Activated T-helper 1 cell treated with anti-CD3 and anti-CD28 coated beads, Interleukin-12 subunit alpha, Interleukin-12 subunit beta, Interleukin-2, Interleukin-4 antibody, amounts not matched to agents 30 ng/mL and 10 ng/mL and 1 ng/mL, durations not matched to agents 14 hours and 24 hours and 36 hours (primary cell): Measurements from ENCODE around the gene IL17RD. TPM values are rescaled to one million over a fixed set of nuclear protein-coding genes. Genes with fewer than 3 reads are reported as not detected.

Source experiments
- DNase-seq: peaks from one replicate; pipeline ENCODE4 v3.0.0; 2021; ENCODE audit warnings: low spot score
- H3K27ac Mint-ChIP-seq: one replicate; pipeline ENCODE4 v1.8.0; 2021; ENCODE audit warnings: mild to moderate bottlenecking, mixed read lengths
- H3K27me3 Mint-ChIP-seq: one replicate; pipeline ENCODE4 v1.8.0; 2022; ENCODE audit warnings: mild to moderate bottlenecking, moderate library complexity, mixed read lengths; ENCODE audit not compliant: insufficient read depth
- H3K36me3 Mint-ChIP-seq: one replicate; pipeline ENCODE4 v1.8.0; 2021; ENCODE audit warnings: low read depth, mixed read lengths
- H3K4me1 Mint-ChIP-seq: one replicate; pipeline ENCODE4 v1.8.0; 2021; ENCODE audit warnings: low read depth, mixed read lengths
- H3K4me3 Mint-ChIP-seq: one replicate; pipeline ENCODE4 v1.8.0; 2021; ENCODE audit warnings: mild to moderate bottlenecking, moderate library complexity, mixed read lengths
- H3K9me3 Mint-ChIP-seq: one replicate; pipeline ENCODE4 v1.8.0; 2021; ENCODE audit warnings: mixed read lengths
- intact Hi-C: fragments of 100-400 bp; cut with micrococcal nuclease; formaldehyde crosslinking; loops from one replicate; pipeline ENCODE4 v1.15.1; 2024
- total RNA-seq: library from RNA; stranded (reverse); gene quantifications from 2 replicates; pipeline ENCODE4 v1.2.3, GENCODE V29; 2022

IL17RD gene
- total RNA-seq, 1 donor from 2014 or later: not detected

DNA sequence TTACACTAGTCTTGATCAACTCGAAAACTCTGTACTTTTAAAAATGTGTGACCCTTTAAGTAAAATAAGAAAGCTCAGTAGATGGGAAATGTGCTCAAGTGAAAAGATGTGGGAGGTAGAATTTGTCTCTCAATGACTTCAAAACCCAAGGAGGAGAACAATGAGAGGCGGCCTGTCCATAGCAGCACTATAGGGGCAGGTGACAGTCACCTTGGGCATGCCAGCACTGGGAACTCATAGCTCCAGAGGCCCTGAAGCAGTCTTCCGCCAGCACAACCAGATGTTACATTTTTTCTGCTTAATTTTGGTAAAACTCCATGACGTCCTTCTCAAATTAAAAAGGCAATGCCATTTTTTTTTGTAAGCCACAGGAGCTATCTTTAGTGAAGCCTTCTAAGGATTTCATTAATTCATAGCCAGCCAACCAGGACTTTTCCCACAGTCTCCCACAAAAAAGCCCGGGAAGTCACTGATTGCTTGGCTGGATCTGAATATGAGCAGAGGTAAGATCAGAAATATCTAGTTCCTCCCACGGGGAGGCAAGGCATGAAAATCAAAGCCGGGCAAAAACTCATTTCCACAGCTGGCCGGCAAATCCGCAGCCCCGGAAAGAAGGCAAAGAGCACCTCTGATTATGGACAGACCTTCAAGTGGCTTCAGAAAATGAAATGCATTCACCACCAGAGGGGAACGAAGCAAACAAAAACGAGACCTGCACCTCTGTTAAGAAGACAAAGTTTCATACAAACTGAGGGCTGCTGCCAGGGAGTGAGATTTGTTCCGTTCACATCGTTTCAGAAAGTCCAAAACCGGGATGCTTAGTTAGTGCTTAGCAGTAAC is 10.5 kb downstream of the IL17RD start:
- H3K27me3 Mint-ChIP-seq: peaks cover 29% of the 10 kb centered on the region
- no peaks in the 10 kb centered on the region for H3K9me3 Mint-ChIP-seq
- no peak overlapping the region for H3K27ac Mint-ChIP-seq
- no peak overlapping the region for H3K4me3 Mint-ChIP-seq
- DNase-seq: no peak
- H3K36me3 Mint-ChIP-seq: no peaks in the 10 kb centered on the region
- peaks cover 7% of the 10 kb centered on the region for H3K4me1 Mint-ChIP-seq
- intact Hi-C loops: no loop called here

DNA sequence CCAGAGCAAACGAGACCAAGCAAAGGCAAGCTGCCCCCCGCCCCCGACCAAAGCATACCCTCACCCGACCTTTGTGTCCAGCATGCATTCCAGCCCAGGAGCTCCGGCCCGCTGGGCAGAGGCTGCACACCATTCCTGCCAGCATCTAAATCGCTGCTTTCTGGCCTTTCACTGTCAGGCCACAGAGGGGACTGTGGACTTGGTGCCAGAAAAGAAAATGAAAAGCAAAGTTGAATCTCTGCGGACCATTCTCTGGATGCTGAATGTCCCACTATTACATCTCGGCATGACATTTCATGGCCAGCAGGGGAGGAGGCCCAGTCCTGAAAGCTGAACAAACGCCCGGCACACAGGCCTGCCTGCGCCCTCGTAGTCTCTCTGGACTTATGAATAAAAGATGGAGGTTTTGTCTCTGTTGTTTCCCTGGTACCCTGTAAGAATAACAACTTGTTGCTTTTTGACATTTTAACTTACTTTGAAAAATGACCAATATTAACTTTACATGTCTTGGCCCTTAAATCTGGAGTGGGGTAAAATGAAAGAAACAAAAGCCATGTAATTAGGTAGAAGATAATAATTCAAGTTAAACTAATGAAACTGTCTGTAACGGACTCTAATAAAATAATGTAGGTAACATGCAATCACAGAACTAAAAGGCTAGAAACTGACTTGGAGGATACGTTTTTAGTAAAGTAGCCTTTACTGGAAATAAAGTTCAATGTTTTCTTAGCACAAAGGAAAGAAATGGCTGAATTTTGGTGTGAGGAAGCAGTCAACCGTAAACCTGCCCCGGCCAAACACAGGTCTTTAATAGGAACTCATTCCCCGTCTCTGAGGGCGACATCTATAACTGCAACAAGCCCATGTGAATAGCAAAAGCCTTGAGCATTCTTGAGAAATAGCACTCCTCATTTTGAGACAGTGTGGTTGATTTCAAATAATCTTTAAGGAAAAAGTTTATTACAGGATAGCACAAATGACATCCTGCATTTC is 12.7 kb downstream of the IL17RD start:
- intact Hi-C loops: no loop called here
- no peaks in the 10 kb centered on the region for H3K36me3 Mint-ChIP-seq
- no peaks in the 10 kb centered on the region for H3K9me3 Mint-ChIP-seq
- no peak overlapping the region for H3K4me3 Mint-ChIP-seq
- H3K4me1 Mint-ChIP-seq: no peaks in the 10 kb centered on the region
- no peak for DNase-seq
- H3K27me3 Mint-ChIP-seq: peaks cover 30% of the 10 kb centered on the region
- no peak overlapping the region for H3K27ac Mint-ChIP-seq

DNA sequence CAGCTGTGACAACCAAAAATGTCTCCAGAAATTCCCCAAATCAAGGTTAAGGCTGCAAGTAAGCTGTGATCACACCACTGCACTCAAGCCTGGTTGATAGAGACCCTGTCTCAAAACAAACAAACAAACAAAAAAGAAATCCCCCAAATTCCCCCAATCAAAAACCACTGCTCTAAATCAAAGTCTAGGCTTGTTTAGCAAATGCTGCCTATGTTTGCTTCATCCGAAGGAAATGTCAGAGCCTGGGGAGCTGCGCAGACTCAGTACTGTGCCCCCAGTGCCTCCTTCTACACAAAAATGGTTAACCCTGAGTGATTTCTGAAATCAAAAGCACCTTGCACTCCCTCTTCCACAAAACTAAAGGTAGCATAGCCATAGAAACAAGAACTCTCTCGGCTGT is 13.4 kb downstream of the IL17RD start:
- no peaks in the 10 kb centered on the region for H3K4me1 Mint-ChIP-seq
- no peaks in the 10 kb centered on the region for H3K36me3 Mint-ChIP-seq
- no peak for DNase-seq
- peaks cover 31% of the 10 kb centered on the region for H3K27me3 Mint-ChIP-seq
- H3K9me3 Mint-ChIP-seq: no peaks in the 10 kb centered on the region
- H3K4me3 Mint-ChIP-seq: no peak overlapping the region
- intact Hi-C loops: no loop called here
- H3K27ac Mint-ChIP-seq: no peak overlapping the region

DNA sequence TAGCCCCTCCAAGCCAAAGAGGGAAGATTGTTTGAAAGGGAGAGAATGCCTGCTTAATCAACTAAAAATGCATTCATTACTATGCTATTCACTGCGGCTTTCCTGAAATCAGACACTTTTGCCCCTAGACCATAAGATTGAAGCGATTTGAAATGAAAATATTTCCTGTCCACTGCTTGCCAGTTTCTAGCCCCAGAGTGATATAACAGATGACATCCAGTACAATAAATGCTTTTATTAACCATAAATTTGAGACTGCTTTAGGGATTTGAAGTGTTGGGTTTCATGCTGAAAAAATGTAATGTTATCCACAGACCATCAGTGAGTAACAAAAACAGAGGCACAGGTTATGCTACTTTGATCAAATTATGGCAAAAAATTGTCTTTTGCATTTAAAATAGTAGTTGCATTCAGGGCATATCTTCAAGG is 14.1 kb downstream of the IL17RD start:
- Mint-ChIP-seq H3K36me3 (no peaks in the 10 kb centered on the region), H3K27ac (no peak overlapping the region), H3K9me3 (no peaks in the 10 kb centered on the region), H3K27me3 (peaks cover 27% of the 10 kb centered on the region), H3K4me1 (no peaks in the 10 kb centered on the region), H3K4me3 (no peak overlapping the region)
- intact Hi-C loops: no loop called here
- no peak for DNase-seq

DNA sequence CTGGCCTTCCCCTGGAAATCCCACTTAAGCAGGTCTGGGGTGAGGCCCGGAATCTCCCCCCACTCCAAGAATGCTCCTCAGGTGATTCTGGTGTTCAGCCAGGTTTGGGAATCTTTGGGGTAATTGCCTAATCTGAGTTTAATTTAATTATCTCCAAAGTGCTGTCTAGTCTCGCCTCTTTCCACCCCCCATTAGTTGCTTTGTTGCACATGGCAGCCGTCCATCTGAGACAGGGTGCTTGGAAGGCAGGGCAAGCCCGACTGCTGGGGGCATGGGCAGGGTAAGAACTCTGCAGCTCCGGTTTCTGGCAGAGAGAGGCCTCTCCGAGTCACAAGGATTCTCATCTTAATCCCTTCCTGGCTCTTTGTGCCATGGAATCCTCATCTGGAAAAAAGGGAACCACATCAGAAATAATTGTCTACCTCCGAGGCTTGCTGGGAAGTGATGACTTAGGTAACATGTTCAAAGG is 15.0 kb downstream of the IL17RD start:
- Mint-ChIP-seq H3K36me3 (no peaks in the 10 kb centered on the region), H3K27ac (no peak overlapping the region), H3K4me1 (no peaks in the 10 kb centered on the region), H3K27me3 (peaks cover 27% of the 10 kb centered on the region), H3K9me3 (no peaks in the 10 kb centered on the region), H3K4me3 (no peak overlapping the region)
- DNase-seq: no peak
- intact Hi-C loops: no loop called here

DNA sequence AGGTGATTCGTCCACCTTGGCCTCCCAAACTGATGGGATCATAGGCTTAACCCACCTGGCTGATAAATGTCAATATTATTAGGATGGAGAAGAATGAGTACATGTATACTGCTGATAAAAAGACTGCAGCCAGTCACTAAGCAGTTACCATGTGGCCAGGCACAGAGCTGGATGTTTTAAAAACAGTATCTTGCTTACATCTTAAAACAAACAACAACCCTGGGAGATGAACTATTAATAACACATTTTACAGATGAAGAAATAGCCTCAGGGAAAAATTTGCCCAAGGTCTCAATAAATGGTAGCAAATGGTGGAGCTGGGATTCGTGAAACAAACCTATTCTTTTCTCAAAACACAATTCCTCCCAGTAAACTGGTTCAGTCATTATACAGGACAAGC is 18.1 kb downstream of the IL17RD start:
- intact Hi-C loops: no loop called here
- Mint-ChIP-seq H3K27ac (no peak overlapping the region), H3K4me1 (no peaks in the 10 kb centered on the region), H3K9me3 (no peaks in the 10 kb centered on the region), H3K27me3 (peaks cover 25% of the 10 kb centered on the region), H3K4me3 (no peak overlapping the region), H3K36me3 (no peaks in the 10 kb centered on the region)
- DNase-seq: no peak

DNA sequence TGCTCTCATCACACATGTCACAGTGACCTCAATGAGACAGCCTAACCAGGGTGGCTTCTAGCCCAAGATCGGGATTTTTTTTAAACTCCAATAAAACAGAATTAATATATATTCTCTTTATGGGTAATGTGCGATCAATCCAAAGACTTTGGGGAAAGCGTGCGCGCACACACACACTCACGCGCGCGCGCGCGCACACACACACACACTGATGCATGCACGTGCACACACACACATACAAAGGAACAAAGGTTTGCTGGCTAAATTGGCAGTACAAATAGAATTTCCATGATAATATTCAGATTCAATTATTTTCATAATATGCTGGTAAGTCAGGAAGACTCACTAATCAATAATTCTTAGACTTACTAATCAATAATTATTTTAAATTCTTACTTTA is 19.3 kb downstream of the IL17RD start:
- intact Hi-C loops: no loop called here

DNA sequence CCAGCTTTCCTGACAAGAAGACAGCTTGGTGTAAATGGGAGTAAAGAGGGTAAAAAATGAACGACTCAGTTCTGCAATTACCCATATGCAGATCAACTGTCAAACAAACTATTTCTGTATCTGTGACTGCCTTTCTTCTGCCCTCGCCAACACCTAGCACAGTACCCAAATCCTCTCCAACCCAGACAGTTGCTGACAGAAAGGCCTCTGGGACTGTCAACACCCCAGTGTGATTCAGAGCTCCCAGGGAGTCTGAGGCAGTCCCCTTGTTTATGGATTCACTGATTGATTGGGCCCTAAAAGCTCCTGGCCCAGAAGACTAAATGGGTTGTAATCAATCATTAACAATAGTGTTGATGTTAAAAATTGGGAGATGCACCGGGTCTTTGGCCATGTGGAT is 20.2 kb downstream of the IL17RD start:
- intact Hi-C loops: no loop called here
- H3K9me3 Mint-ChIP-seq: no peaks in the 10 kb centered on the region

More for the DNA sequence above, 19.3 kb downstream of the IL17RD start:
- Mint-ChIP-seq H3K4me3 (no peak overlapping the region), H3K9me3 (no peaks in the 10 kb centered on the region), H3K27me3 (peaks cover 26% of the 10 kb centered on the region), H3K36me3 (no peaks in the 10 kb centered on the region), H3K4me1 (no peaks in the 10 kb centered on the region), H3K27ac (no peak overlapping the region)
- no peak for DNase-seq

DNA sequence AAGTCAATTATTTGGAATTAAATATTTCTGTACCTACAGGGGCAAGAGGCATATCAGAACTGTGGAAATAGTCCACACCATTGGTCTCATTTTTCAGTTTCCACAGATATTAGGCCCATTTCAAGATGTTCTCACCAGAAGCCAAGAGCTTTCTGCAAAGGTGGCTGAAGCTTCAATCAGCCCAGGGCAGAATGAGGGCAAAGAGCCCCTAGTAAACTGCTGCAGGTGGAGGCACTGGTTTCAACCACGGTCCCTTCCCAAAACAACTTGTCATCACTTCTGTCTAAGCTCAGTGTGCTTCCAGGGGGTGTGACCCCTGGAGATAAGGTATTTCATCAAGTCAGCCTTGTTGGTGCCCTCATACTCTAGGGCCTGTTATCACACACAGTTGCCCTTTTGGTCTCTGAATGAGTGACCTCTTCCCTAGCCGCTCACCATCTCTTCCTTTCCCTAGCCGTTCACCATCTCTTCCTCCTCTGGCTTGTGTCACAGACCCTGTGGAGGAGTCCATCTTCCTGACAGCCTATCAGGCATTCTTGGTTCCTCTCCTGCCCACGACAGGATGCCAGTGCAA is 21.2 kb downstream of the IL17RD start:
- peaks cover 27% of the 10 kb centered on the region for H3K27me3 Mint-ChIP-seq
- DNase-seq: no peak
- H3K36me3 Mint-ChIP-seq: no peaks in the 10 kb centered on the region
- H3K4me3 Mint-ChIP-seq: no peak overlapping the region
- H3K27ac Mint-ChIP-seq: no peak overlapping the region
- intact Hi-C loops: no loop called here
- H3K4me1 Mint-ChIP-seq: no peaks in the 10 kb centered on the region
- H3K9me3 Mint-ChIP-seq: no peaks in the 10 kb centered on the region

More for the DNA sequence above, 20.2 kb downstream of the IL17RD start:
- no peak overlapping the region for H3K4me3 Mint-ChIP-seq
- DNase-seq: no peak
- no peak overlapping the region for H3K27ac Mint-ChIP-seq
- peaks cover 28% of the 10 kb centered on the region for H3K27me3 Mint-ChIP-seq
- H3K36me3 Mint-ChIP-seq: no peaks in the 10 kb centered on the region
- no peaks in the 10 kb centered on the region for H3K4me1 Mint-ChIP-seq

DNA sequence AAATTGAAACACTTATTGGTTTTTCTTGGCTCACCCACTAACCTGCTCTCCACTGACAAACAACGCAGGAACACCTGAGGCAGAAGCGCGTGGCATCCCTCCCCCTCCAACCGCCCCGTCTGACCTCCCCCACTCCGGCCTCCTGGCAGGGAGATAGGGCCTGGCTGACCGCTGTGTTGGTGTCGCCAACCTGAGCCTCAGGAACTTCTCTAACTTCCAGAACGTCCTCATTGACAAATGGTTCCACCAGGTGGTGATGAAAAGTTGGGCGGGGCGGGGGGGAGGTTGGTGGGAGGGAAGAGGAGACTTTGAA is 22.8 kb downstream of the IL17RD start:
- Mint-ChIP-seq H3K27ac (no peak overlapping the region), H3K4me3 (no peak overlapping the region), H3K4me1 (no peaks in the 10 kb centered on the region), H3K9me3 (no peaks in the 10 kb centered on the region), H3K27me3 (peaks cover 23% of the 10 kb centered on the region), H3K36me3 (no peaks in the 10 kb centered on the region)
- DNase-seq: no peak
- intact Hi-C loops: no loop called here

DNA sequence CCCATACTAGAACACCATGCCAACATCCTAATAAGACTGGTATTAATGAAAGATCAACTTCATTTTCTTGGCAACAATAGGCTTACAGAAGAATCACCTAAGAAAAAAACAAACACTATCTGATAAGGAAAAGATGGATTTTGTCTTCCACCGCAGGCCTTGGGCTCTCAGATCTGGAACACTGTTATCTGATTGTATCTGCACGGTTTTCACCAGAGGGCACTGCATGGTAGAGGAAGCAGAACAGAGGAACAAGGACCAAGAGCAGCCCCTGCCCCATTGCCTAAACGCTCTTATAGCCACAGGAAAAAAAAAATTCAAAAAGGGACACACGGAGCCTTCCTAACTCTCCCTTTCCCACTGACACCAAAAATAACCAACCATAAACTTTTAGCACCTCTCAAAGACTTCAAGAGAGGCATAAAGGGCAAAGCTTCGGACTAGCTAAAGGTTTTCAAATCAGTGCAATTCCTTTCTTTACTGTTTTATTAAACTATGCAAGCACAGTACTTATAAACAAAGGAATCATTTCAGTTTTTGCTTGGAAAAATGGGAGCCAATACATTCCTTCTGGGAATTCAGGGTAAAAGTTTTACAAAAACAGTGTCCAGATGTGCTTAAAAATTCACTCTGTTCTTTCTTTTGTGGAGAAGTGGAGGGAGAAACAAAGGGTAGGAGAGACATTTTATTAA is 23.3 kb downstream of the IL17RD start:
- no peaks in the 10 kb centered on the region for H3K36me3 Mint-ChIP-seq
- H3K4me3 Mint-ChIP-seq: no peak overlapping the region

DNA sequence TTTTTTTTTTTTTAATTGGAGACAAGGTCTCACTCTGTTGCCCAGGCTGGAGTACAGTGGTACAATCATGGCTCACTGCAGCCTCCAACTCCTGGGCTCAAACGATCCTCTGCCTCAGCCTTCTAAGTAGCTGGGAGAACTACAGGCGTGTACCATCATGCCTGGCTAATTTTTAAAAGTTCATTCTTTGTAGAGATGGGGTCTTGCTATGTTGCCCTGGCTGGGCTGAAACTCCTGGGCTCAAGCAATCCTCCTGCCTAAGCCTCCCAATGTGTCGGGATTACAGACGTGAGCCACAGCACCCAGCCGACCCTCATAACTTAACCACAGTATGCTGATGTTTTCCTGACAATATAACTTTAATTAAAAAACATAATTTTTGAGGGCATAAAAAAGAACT is 24.3 kb downstream of the IL17RD start:
- Mint-ChIP-seq H3K4me3 (no peak overlapping the region), H3K4me1 (no peaks in the 10 kb centered on the region), H3K9me3 (no peaks in the 10 kb centered on the region), H3K27ac (no peak overlapping the region), H3K27me3 (peaks cover 25% of the 10 kb centered on the region), H3K36me3 (no peaks in the 10 kb centered on the region)
- intact Hi-C loops: no loop called here
- DNase-seq: no peak

More for the DNA sequence above, 23.3 kb downstream of the IL17RD start:
- Mint-ChIP-seq H3K4me1 (no peaks in the 10 kb centered on the region), H3K27me3 (peaks cover 21% of the 10 kb centered on the region), H3K27ac (no peak overlapping the region), H3K9me3 (no peaks in the 10 kb centered on the region)
- DNase-seq: no peak
- intact Hi-C loops: no loop called here
